Esophagus squamous epithelium (tissue), 5 donors: ENCODE measurements around the gene CUBN. TPM values are rescaled to one million over a fixed set of nuclear protein-coding genes. Genes with fewer than 3 reads are reported as not detected.

Experiments used
- DNase-seq: peaks from one replicate; lab custom pipeline; 2025; lab: John Stamatoyannopoulos, UW
- H3K27ac ChIP-seq, 4 donors: fragments of 200-600 bp; sonication (generic); one replicate each; pipeline ENCODE4 v1.5.1; 2016 to 2019; ENCODE audit warnings: mild to moderate bottlenecking in 1 of 4
- H3K27me3 ChIP-seq, 4 donors: fragments of 200-600 bp; sonication (generic); 1 replicate in 3 of 4; 2 replicates in 1 of 4; pipeline versions ENCODE4 v1.5.1 to v1.6.0; 2017 to 2021; ENCODE audit warnings: antibody characterized with exemption in 1 of 4
- H3K36me3 ChIP-seq, 3 donors: fragments of 200-600 bp; sonication (generic); one replicate each; pipeline ENCODE4 v1.5.1; 2016 to 2019
- H3K4me1 ChIP-seq, 3 donors: fragments of 200-600 bp; sonication (generic); one replicate each; pipeline ENCODE4 v1.5.1; 2017 to 2019
- H3K4me3 ChIP-seq, 4 donors: fragments of 200-600 bp; sonication (generic); 1 replicate in 3 of 4; 2 replicates in 1 of 4; pipeline ENCODE4 v1.5.1; 2016 to 2019; ENCODE audit warnings: mild to moderate bottlenecking in 2 of 4, moderate library complexity in 1 of 4
- H3K9me3 ChIP-seq, 3 donors: fragments of 200-600 bp; sonication (generic); one replicate each; pipeline ENCODE4 v1.5.1; 2016 to 2019
- CTCF ChIP-seq, 6 experiments: fragments of 450-650 bp in 4 of 6; fragments of 200-600 bp in 2 of 6; sonication (generic) in 2 of 6; IDR thresholded peaks; one replicate each; pipeline ENCODE4 v1.5.1; 2016 to 2019; ENCODE audit warnings: antibody characterized with exemption in 6 of 6, mild to moderate bottlenecking in 4 of 6, moderate library complexity in 4 of 6
- POLR2A ChIP-seq, 4 donors: fragments of 450-650 bp; IDR thresholded peaks; one replicate each; pipeline ENCODE4 v1.6.1; 2017; ENCODE audit warnings: antibody characterized with exemption in 4 of 4, mild to moderate bottlenecking in 4 of 4, moderate library complexity in 3 of 4
- WGBS, 2 donors: methylation state at CpG; one replicate each; pipeline ENCODE4 v1.1.5; 2018; 5-methylcytosine and 5-hydroxymethylcytosine counted together
- intact Hi-C: fragments of 100-400 bp; cut with DNase I; formaldehyde crosslinking; loops from one replicate; pipeline ENCODE4 v1.15.0; 2022
- total RNA-seq, 4 donors: library from RNA; depleted of rRNA; stranded (reverse); fragments of >200 nt; gene quantifications; one replicate each; pipeline ENCODE4 v1.1.0, GENCODE V29; 2016
- donor health status: DM: yes; HTN: yes; CAD: no.

Gene CUBN
- total RNA-seq, 4 donors from 2014 or later: 0.15 to 0.83 (median 0.51) TPM

- H3K4me3 ChIP-seq: no peak overlapping the region
Observed at GRCh38 chr10:17134737-17135260, 5.2 kb upstream of the CUBN start.

GRCh38 chr10:17134282-17134681 lies 4.7 kb upstream of the CUBN start:
- no peaks in the 10 kb centered on the region for H3K36me3 ChIP-seq
- H3K4me1 ChIP-seq: peaks cover 0 to 4% (median 0%) of the 10 kb centered on the region in 3 donors
- no peaks in the 10 kb centered on the region for H3K9me3 ChIP-seq
- intact Hi-C loops: no loop called here
- no peaks in the 10 kb centered on the region for H3K27me3 ChIP-seq
- no peak for TF ChIP-seq CTCF (IDR thresholded peaks at IDR 0.05)
- no peak for TF ChIP-seq POLR2A (IDR thresholded peaks at IDR 0.05)
- DNase-seq: no peak
- H3K27ac ChIP-seq: no peak overlapping the region
- H3K4me3 ChIP-seq: no peak overlapping the region
- WGBS, 2 donors: 87 to 93% methylated on average over 2 of the region's 2 CpGs

More at GRCh38 chr10:17134737-17135260, 5.2 kb upstream of the CUBN start:
- no peaks in the 10 kb centered on the region for H3K27me3 ChIP-seq
- no peaks in the 10 kb centered on the region for H3K9me3 ChIP-seq
- no peak overlapping the region for H3K27ac ChIP-seq
- H3K4me1 ChIP-seq: peaks cover 0 to 4% (median 0%) of the 10 kb centered on the region in 3 donors
- DNase-seq: no peak
- TF ChIP-seq POLR2A (IDR thresholded peaks at IDR 0.05) (no peak), CTCF (IDR thresholded peaks at IDR 0.05) (no peak)
- no peaks in the 10 kb centered on the region for H3K36me3 ChIP-seq
- intact Hi-C loops: no loop called here

DNA sequence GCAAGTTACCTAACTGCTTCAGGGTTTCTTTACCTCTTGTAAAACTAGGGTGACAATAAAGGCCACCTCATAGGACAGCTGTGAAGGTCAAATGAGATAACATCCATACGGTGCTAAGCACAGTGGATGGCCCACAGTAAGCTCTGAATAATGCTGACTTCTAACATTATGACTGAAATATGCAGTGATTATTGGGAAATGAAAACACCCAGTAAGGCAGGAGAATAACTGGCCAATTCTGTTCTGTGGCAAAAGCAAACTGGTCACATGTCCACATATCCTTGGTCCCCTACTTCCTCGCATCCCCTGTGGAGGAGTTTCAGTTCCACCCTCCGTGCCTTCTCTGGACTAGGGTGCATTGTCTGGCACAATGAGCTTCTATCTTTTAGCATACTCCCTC lies 1.4 kb downstream of the CUBN start:
- Histone ChIP-seq H3K4me3 (no peak overlapping the region), H3K36me3 (no peaks in the 10 kb centered on the region), H3K4me1 (peaks cover 0 to 4% (median 0%) of the 10 kb centered on the region in 3 donors), H3K27ac (no peak overlapping the region), H3K27me3 (no peaks in the 10 kb centered on the region), H3K9me3 (no peaks in the 10 kb centered on the region)
- WGBS, 2 donors: 87 to 93% methylated on average over 3 of the region's 3 CpGs
- intact Hi-C loops: no loop called here
- TF ChIP-seq CTCF (IDR thresholded peaks at IDR 0.05): no peak
- TF ChIP-seq POLR2A (IDR thresholded peaks at IDR 0.05): no peak
- DNase-seq: no peak

DNA sequence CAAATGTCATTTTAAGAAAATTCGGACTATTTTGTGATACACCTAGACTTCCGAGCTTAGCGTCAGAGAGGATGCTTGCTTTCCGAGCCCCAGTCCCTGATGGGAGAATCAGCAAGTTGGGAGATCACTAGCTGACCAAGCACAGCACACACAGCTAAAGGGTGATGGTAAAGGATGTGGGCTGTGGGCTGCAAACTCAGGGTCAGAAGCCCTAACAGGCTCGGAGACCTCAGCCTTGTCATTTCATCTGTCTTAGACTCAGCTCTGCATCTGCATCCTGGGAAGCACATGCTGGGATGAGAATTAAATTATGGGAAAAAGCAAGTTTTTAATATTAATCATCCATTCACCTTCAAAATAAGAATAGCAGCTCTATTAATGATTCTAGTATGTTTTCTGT lies 3.3 kb downstream of the CUBN start:
- intact Hi-C loops: no loop called here
- Histone ChIP-seq H3K4me3 (no peak overlapping the region), H3K4me1 (no peaks in the 10 kb centered on the region), H3K27me3 (no peaks in the 10 kb centered on the region), H3K27ac (no peak overlapping the region), H3K9me3 (no peaks in the 10 kb centered on the region), H3K36me3 (no peaks in the 10 kb centered on the region)
- WGBS, 2 donors: 91 to 96% methylated on average over 5 of the region's 5 CpGs
- no peak for DNase-seq
- TF ChIP-seq POLR2A (IDR thresholded peaks at IDR 0.05) (no peak), CTCF (IDR thresholded peaks at IDR 0.05) (no peak)

- Histone ChIP-seq H3K4me1 (no peaks in the 10 kb centered on the region), H3K27me3 (no peaks in the 10 kb centered on the region), H3K36me3 (no peaks in the 10 kb centered on the region), H3K27ac (no peak overlapping the region), H3K4me3 (no peak overlapping the region), H3K9me3 (no peaks in the 10 kb centered on the region)
- TF ChIP-seq POLR2A (IDR thresholded peaks at IDR 0.05) (no peak), CTCF (IDR thresholded peaks at IDR 0.05) (no peak)
- 80 to 83% methylated on average over 5 of the region's 5 CpGs for WGBS, 2 donors
- no peak for DNase-seq
- intact Hi-C loops: no loop called here
Observed at GRCh38 chr10:17125206-17125893, 4.3 kb downstream of the CUBN start.
